ENCODE results near the gene TEX10. TPM values are rescaled to one million over a fixed set of nuclear protein-coding genes. Genes with fewer than 3 reads are reported as not detected.

Gene TEX10
- polyA plus RNA-seq, 1 donor from 2014 or later = 30.5 TPM

DNA sequence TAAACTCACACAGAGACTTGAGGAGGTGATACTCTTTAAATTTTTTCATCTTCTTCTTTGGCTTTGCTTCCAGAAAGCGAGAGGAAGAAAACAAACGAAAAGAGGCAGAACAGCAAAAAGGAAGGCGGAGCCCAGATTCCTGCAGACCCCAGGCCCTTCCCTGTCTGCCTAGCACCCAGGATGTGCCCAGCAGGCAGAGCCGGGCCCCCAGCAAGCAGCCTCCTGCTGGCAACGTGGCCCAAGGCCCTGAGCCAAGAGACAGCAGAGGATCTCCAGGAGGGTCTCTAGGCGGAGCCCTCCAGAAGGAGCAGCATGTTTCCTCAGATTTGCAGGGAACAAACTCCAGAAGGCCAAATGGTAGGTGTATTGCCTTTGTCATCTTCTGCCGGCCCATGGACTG is 68.5 kb downstream of the TEX10 start:
- no peak overlapping the region for H3K4me2 ChIP-seq (ENCODE audit: low read length)
- H3K79me2 ChIP-seq (replicated peaks; ENCODE audit: insufficient read depth, low read length) = no peaks in the 10 kb centered on the region
- no peak overlapping the region for H3K9ac ChIP-seq (ENCODE audit: low read length)
- no peaks in the 10 kb centered on the region for H3F3A ChIP-seq (ENCODE audit: insufficient read depth, low read length, poor library complexity, severe bottlenecking)
- no peak overlapping the region for H3K27ac ChIP-seq (ENCODE audit: low read length)
- TF ChIP-seq POLR2AphosphoS5 (IDR thresholded peaks at IDR 0.05) = no peak
- no peak for TF ChIP-seq RAD21 (conservative IDR thresholded peaks at IDR 0.05)
- TF ChIP-seq, protein P1, sequence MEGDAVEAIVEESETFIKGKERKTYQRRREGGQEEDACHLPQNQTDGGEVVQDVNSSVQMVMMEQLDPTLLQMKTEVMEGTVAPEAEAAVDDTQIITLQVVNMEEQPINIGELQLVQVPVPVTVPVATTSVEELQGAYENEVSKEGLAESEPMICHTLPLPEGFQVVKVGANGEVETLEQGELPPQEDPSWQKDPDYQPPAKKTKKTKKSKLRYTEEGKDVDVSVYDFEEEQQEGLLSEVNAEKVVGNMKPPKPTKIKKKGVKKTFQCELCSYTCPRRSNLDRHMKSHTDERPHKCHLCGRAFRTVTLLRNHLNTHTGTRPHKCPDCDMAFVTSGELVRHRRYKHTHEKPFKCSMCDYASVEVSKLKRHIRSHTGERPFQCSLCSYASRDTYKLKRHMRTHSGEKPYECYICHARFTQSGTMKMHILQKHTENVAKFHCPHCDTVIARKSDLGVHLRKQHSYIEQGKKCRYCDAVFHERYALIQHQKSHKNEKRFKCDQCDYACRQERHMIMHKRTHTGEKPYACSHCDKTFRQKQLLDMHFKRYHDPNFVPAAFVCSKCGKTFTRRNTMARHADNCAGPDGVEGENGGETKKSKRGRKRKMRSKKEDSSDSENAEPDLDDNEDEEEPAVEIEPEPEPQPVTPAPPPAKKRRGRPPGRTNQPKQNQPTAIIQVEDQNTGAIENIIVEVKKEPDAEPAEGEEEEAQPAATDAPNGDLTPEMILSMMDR (IDR thresholded peaks at IDR 0.05; ENCODE audit: poor library complexity, severe bottlenecking) = no peak
- TF ChIP-seq EZH2 (IDR thresholded peaks at IDR 0.05; ENCODE audit: borderline replicate concordance, insufficient read depth, low read length, poor library complexity, severe bottlenecking) = no peak
- TF ChIP-seq, protein P2, sequence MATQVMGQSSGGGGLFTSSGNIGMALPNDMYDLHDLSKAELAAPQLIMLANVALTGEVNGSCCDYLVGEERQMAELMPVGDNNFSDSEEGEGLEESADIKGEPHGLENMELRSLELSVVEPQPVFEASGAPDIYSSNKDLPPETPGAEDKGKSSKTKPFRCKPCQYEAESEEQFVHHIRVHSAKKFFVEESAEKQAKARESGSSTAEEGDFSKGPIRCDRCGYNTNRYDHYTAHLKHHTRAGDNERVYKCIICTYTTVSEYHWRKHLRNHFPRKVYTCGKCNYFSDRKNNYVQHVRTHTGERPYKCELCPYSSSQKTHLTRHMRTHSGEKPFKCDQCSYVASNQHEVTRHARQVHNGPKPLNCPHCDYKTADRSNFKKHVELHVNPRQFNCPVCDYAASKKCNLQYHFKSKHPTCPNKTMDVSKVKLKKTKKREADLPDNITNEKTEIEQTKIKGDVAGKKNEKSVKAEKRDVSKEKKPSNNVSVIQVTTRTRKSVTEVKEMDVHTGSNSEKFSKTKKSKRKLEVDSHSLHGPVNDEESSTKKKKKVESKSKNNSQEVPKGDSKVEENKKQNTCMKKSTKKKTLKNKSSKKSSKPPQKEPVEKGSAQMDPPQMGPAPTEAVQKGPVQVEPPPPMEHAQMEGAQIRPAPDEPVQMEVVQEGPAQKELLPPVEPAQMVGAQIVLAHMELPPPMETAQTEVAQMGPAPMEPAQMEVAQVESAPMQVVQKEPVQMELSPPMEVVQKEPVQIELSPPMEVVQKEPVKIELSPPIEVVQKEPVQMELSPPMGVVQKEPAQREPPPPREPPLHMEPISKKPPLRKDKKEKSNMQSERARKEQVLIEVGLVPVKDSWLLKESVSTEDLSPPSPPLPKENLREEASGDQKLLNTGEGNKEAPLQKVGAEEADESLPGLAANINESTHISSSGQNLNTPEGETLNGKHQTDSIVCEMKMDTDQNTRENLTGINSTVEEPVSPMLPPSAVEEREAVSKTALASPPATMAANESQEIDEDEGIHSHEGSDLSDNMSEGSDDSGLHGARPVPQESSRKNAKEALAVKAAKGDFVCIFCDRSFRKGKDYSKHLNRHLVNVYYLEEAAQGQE (IDR thresholded peaks at IDR 0.05; ENCODE audit: borderline replicate concordance) = no peak
- TF ChIP-seq TAF1 (IDR thresholded peaks at IDR 0.05; ENCODE audit: low read depth) = no peak
- TF ChIP-seq MXI1 (conservative IDR thresholded peaks at IDR 0.05; ENCODE audit: poor library complexity, severe bottlenecking) = no peak
- no peak for TF ChIP-seq SMC3 (conservative IDR thresholded peaks at IDR 0.05; ENCODE audit: poor library complexity)
- no peak for TF ChIP-seq EP300 (conservative IDR thresholded peaks at IDR 0.05; ENCODE audit: poor library complexity, severe bottlenecking)
- H3K4me3 ChIP-seq (ENCODE audit: low read length) = no peak overlapping the region
- peaks cover 8% of the 10 kb centered on the region for H3K36me3 ChIP-seq (ENCODE audit: insufficient read depth, low read length)
- no peak overlapping the region for H2AFZ ChIP-seq (ENCODE audit: low read depth, low read length)
- peaks cover 6% of the 10 kb centered on the region for H3K9me3 ChIP-seq (ENCODE audit: low read length)
- H3K9me2 ChIP-seq (ENCODE audit: insufficient read depth, low read length) = no peaks in the 10 kb centered on the region
- no peaks in the 10 kb centered on the region for H4K20me1 ChIP-seq (ENCODE audit: insufficient read depth)
- H3K27me3 ChIP-seq (ENCODE audit: insufficient read depth, low read depth, low read length) = no peaks in the 10 kb centered on the region

DNA sequence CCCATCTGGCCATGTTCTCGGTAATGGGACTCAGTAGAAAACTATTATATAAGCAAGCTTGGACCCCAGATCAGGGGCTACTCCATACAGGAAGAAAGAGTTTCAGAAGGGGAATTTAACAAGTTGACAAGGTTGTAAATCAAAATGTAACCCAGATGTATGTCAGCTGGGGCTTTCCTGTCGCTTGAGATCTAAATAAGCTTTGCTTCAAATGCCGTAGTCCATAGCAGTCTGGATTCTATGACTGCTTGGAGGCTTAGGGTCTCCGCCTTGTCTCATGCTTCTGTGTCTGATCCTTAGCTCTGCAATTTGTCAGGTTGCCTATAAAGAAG is 70.4 kb downstream of the TEX10 start:
- Histone ChIP-seq H3F3A (ENCODE audit: insufficient read depth, low read length, poor library complexity, severe bottlenecking) (no peaks in the 10 kb centered on the region), H3K27me3 (ENCODE audit: insufficient read depth, low read depth, low read length) (no peaks in the 10 kb centered on the region), H3K9ac (ENCODE audit: low read length) (no peak overlapping the region), H3K36me3 (ENCODE audit: insufficient read depth, low read length) (peaks cover 8% of the 10 kb centered on the region), H3K4me2 (ENCODE audit: low read length) (no peak overlapping the region), H3K9me2 (ENCODE audit: insufficient read depth, low read length) (no peaks in the 10 kb centered on the region), H3K27ac (ENCODE audit: low read length) (no peak overlapping the region), H3K4me3 (ENCODE audit: low read length) (no peak overlapping the region), H4K20me1 (ENCODE audit: insufficient read depth) (no peaks in the 10 kb centered on the region), H2AFZ (ENCODE audit: low read depth, low read length) (no peak overlapping the region), H3K9me3 (ENCODE audit: low read length) (peaks cover 6% of the 10 kb centered on the region), H3K79me2 (replicated peaks; ENCODE audit: insufficient read depth, low read length) (no peaks in the 10 kb centered on the region)
- TF ChIP-seq, protein P2 (IDR thresholded peaks at IDR 0.05; ENCODE audit: borderline replicate concordance) = no peak
- no peak for TF ChIP-seq MXI1 (conservative IDR thresholded peaks at IDR 0.05; ENCODE audit: poor library complexity, severe bottlenecking)
- TF ChIP-seq EZH2 (IDR thresholded peaks at IDR 0.05; ENCODE audit: borderline replicate concordance, insufficient read depth, low read length, poor library complexity, severe bottlenecking) = no peak
- TF ChIP-seq, protein P1 (IDR thresholded peaks at IDR 0.05; ENCODE audit: poor library complexity, severe bottlenecking) = no peak
- TF ChIP-seq EP300 (conservative IDR thresholded peaks at IDR 0.05; ENCODE audit: poor library complexity, severe bottlenecking) = no peak
- no peak for TF ChIP-seq RAD21 (conservative IDR thresholded peaks at IDR 0.05)
- TF ChIP-seq SMC3 (conservative IDR thresholded peaks at IDR 0.05; ENCODE audit: poor library complexity) = no peak
- no peak for TF ChIP-seq TAF1 (IDR thresholded peaks at IDR 0.05; ENCODE audit: low read depth)
- no peak for TF ChIP-seq POLR2AphosphoS5 (IDR thresholded peaks at IDR 0.05)
